GM21528 (cell line): ENCODE results near the gene SRPX.

Experiments
- ATAC-seq: cut with Tn5 transposase; IDR thresholded peaks from one replicate; pipeline ENCODE4 v1.9.1; 2021; ENCODE audit warnings: mild to moderate bottlenecking, moderate library complexity; ENCODE audit not compliant: unreplicated experiment, low FRiP score

Gene SRPX

GRCh38 chrX:38214044-38214443 lies 6.6 kb downstream of the SRPX start:
- ATAC-seq, result no peak

DNA sequence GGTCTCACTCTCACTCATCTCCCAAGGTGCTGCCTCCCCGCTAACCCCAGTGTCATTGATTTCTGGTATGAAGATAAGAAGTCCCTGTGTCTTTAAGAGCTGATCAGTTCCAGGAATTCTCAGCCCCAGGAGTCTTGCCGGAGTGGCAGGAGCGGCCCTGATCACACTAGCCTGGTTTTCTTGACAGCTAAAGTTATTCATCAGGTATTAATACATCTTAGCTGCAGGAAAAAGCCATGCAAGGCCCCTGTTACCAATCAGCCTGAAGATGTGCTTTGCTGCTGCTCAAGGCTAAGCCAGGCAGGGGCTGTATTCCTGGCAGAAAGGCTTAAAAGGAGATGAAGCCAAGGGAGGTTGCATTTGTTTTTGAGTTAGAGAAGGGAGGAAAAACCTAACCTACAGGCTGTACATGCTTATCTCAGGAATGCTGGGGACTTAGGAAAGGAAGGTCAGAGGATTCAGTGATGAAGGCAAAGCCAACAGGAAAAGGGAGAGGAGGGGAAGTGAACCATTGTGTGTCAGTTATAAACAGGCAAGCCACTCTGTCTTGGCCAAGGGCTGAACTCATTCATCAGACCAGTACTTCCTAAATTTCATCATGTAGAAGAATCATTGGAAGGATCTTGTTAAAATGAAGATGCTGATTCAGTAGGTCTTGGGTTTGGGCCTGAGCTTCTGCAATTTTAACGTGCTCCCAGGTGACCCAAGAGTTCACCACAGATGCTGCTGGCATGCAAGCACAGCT lies 8.6 kb downstream of the SRPX start:
- ATAC-seq, result no peak

DNA sequence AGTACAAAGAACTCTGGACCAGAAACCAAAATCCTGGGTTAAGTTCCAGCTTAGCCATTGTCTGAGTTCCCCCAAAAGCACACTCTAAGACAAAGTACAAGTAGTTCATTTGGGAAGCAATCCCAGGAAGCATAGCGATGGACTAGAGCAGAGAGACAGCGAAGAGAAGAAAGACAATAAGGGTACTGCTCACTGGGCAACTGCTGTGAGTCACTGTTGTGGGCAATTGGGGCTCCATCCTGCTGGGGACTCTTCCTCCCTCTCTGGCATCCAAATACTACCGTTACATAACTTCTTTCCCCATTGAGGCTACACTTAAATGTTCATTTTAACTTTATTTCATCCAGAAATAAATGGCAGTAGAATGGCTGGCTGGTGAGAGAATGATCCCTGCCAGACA lies 14.1 kb downstream of the SRPX start:
- ATAC-seq, result no peak

GRCh38 chrX:38206036-38206435 lies 14.6 kb downstream of the SRPX start:
- ATAC-seq, result no peak

DNA sequence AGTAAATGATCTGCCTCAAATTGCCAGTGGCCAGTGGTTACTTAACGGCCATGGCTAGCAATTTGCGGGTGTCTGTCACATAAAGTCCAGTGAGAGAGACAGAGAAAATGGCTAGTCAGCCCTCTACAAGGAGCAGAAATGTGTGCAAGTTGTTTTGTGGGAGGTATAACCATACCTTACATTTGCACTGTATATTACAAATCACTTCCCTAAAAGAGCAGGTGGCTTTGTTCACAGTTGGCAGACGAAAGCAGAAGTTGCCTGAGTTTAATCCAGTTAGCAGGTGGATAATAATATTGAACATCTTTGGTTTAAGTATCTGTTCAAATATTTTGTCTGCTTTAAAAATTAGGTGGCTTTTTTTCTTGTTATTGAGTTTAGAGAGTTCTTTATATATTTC lies 15.6 kb downstream of the SRPX start:
- ATAC-seq, result no peak

GRCh38 chrX:38192007-38192810 lies 28.5 kb downstream of the SRPX start:
- no peak for ATAC-seq

GRCh38 chrX:38189431-38190250 lies 31.0 kb downstream of the SRPX start:
- ATAC-seq, result no peak

DNA sequence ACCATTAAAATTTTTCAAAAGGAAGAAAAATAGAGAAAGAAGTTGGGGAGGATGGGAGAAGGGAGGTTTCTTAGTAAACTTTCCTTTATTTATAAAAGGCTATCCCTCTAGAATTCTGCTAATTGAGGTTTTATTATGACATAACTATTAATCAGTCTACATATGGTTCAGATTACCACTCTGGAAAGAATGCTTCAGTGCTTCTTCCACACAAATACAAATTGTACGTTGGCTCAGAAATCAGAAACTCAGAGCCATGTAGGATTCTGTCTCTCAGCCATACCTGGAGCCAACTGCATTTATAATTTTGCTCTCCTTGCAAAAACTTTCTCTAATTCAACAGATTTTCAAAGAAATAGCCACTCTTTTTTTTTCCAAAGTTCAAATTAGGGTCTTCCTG lies 37.1 kb downstream of the SRPX start:
- no peak for ATAC-seq

DNA sequence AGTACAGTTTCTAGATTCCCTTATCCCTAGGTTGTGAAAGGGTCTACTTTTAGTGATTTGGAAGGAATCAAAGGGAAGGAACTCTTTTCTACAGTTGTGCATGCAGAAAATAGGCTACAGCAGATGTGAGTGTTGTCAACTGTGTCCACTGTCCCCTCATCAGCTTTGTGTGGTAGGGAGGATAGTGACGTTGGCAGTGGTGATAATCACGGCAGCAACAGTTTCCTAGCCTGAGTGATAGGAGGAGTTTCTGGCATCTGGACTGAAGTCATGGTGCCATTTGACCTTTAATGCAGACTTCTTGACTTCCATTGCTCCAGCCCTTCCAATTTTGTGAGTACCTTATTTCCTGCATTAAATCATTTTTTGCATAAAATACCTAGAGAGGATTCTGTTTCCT lies 39.3 kb downstream of the SRPX start:
- no peak for ATAC-seq

DNA sequence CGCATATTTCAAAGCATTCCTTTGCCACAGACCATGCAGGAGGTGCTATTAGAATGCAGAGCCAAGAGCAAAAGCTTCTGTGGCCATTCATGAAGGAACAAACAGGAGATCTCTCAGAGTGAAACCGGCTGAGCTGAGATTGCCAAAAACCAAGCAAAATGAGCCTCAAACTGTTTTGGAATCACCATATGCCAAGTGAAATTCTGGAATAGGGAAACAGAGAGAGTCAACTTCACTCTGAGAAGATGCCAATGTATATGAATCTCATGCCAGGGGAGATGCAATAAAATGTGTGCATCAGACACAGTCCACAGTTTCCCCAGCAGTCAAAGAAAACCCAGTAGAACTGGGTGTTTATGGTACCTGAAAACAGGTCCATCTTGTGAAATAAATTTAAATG lies 42.3 kb downstream of the SRPX start:
- no peak for ATAC-seq

GRCh38 chrX:38175139-38175538 lies 45.5 kb downstream of the SRPX start:
- no peak for ATAC-seq

GRCh38 chrX:38172596-38172995 lies 48.1 kb downstream of the SRPX start:
- ATAC-seq, result no peak

DNA sequence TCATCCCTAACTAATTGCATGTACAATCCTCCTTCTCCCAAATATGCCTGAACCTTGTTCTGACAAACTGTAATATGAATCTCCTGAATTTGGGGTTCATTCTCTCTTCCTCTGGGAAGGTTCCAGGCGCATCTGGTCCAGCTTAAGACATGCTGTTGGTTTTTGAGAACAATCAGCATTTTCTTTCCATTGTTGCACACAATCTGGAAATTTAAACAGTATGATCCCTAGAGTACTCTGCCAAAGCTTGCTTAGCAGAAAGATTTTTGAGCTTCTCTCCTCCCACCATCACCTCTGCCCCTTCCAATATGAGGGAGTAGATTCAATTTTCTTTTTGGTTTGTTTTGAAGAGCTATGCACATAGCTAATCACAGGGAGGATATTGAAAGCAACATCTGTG lies 50.1 kb downstream of the SRPX start:
- no peak for ATAC-seq

DNA sequence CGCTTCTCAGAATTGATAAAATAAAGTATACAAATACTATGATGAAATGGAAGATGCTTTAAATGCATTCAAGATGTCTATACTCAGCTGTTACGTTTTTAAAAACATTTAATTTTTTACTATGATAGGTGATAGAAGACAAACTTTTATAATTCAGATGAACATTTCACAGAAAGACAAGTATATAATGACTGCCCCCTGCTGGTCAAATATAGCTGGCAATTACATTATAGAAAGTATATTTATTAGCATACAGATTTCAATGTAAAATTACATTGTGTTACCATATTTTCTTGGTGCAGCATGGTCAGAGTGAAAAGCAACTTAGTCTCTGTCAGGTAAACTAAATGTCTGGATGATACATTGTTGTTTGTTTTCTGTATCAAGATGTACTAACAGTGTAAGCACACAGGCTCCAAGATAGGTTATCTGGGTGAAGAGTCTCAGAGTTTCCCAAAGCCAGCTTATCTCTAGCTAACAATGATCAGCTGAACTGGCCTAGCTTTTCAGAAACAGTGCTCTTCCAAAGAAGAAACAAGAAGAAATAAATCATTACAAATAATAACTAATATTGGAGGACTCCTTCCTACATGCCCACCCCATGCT lies 54.1 kb downstream of the SRPX start:
- ATAC-seq, result no peak

GRCh38 chrX:38165023-38165422 lies 55.6 kb downstream of the SRPX start:
- ATAC-seq, result no peak

DNA sequence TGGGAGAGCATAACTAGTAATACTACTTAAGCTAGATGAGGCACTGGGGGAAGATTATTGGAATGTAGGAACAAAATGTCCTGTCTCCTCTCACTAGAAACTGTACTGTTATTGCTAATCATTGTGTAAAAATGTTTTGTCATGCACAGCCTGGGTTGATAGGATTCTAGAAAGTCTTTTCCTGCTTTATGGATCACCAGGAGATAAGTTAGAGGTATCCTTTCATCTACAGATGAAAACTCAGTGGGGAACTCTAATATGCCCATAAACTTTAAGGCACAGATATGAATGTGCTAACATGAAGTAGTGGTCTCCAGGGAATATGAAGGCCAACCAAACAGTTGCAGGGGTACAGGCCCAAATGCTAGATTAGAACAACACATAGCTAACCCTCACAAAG lies 57.5 kb downstream of the SRPX start:
- ATAC-seq, result no peak

DNA sequence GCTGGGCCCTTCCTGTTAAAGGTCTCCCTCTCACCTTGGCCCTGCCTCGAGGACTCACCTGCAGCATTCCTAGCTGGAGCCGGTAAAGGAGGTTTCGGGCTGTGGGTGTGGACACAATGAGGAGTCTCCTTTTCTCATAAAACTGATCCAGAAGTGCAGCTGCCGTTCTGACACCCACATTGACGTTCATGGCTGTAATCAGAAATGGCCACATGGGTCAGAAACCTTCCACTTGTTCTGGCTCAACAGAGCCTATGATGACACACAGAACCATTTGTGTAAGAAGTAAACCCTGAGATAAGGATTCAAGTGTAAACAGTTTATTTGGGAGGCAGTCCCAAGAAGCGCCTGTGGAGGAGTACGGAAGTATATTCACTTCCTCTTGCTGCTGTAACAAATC lies 63.8 kb downstream of the SRPX start:
- no peak for ATAC-seq

- ATAC-seq, result no peak
These were observed 65.9 kb downstream of the SRPX start for GRCh38 chrX:38154818-38155217.

- no peak for ATAC-seq
These were observed 66.3 kb downstream of the SRPX start for GRCh38 chrX:38154340-38154739.

DNA sequence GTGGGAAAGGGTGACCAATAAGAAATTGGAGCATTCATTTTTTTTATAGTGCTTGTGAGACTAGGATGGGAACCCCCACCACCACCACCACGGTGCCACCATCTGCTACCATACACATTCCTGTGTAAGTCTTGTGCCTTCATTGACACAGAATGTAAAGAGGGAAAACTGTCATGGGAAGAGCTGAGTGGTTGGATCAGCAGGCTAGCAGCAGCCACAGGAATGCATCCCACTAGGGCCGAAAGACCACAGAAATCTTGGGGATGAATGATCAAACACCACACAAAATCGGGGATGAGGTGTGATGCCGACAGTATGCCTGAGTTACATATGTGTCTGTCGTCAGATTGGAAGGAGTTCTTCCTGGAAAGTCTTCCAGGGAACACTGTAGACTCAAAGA lies 69.2 kb downstream of the SRPX start:
- ATAC-seq, result no peak

DNA sequence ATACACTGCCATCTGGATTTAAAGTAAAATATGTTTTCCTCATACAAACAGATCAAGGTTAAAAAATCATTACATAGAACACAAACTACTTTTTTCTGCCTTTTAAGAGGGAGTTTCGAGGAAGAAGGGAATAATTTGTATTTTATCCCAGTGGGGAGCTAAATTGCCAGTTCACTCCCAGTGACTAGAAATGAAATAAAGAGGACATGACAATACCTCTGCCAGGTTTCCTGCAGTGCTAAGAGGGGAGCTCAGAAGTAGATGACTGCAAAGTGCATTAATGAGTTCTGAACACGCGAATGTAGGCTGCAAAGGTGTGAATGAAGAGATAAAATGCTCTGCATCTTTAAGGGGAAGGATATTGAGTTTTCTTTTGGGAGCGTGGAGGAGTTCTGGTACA lies 69.7 kb downstream of the SRPX start:
- ATAC-seq, result no peak
